GM12865 (cell line): ENCODE results near the gene SLC35F4.
A peak's percentile ranks its signal among the peaks of the same experiment; 100 is the strongest.
"Not testable (repeated sequence)": the region's sequence is repeated elsewhere in the genome, so short reads cannot be mapped to it uniquely, and the experiment has no call there.

Experiments
- DNase-seq: peaks from one replicate; pipeline ENCODE4 v3.0.0; 2010; ENCODE audit warnings: low read depth
- H3K4me3 ChIP-seq: 2 replicates; pipeline ENCODE4 v1.5.1; 2011; ENCODE audit warnings: mild to moderate bottlenecking, low read depth, low read length, control low read depth
- CTCF ChIP-seq: IDR thresholded peaks from 2 replicates; pipeline ENCODE4 v1.5.1; 2011; ENCODE audit warnings: low read length, control low read depth, low read depth, inconsistent platforms; ENCODE audit not compliant: insufficient read depth; ENCODE audit errors: missing control alignments

Gene SLC35F4

GRCh38 chr14:57736391-57736790, 129.5 kb downstream of the SLC35F4 start:
- H3K4me3 ChIP-seq: no peak overlapping the region
- DNase-seq: no peak
- no peak for TF ChIP-seq CTCF

- no peak overlapping the region for H3K4me3 ChIP-seq
- DNase-seq: no peak
- TF ChIP-seq CTCF: no peak
These were observed 130.6 kb downstream of the SLC35F4 start for GRCh38 chr14:57735276-57735675.

GRCh38 chr14:57732463-57733285, 133.2 kb downstream of the SLC35F4 start:
- peak; percentile 8 for DNase-seq
- H3K4me3 ChIP-seq: no peak overlapping the region

GRCh38 chr14:57729208-57730187, 136.4 kb downstream of the SLC35F4 start:
- no peak overlapping the region for H3K4me3 ChIP-seq
- no peak for DNase-seq
- TF ChIP-seq CTCF: no peak

More at GRCh38 chr14:57732463-57733285, 133.2 kb downstream of the SLC35F4 start:
- TF ChIP-seq CTCF: no peak

- no peak for TF ChIP-seq CTCF
- no peak for DNase-seq
- no peak overlapping the region for H3K4me3 ChIP-seq
These were observed 140.4 kb downstream of the SLC35F4 start for GRCh38 chr14:57725399-57726077.

GRCh38 chr14:57722141-57722540, 143.8 kb downstream of the SLC35F4 start:
- not testable (repeated sequence) for DNase-seq

More at GRCh38 chr14:57722141-57722540, 143.8 kb downstream of the SLC35F4 start:
- H3K4me3 ChIP-seq: not testable (repeated sequence)
